IPS DF 6.9 (cell line): ENCODE measurements around the gene SLC22A5.

ENCODE experiments used
- DNase-seq: peaks from one replicate; pipeline ENCODE4 v3.0.0-alpha.2; 2013; ENCODE audit warnings: low read depth, low spot score
- H3K27ac ChIP-seq: one replicate; pipeline ENCODE4 v1.5.1; 2013; ENCODE audit warnings: low read length, control low read depth
- H3K27me3 ChIP-seq: 2 replicates; pipeline ENCODE4 v1.6.1; 2013; ENCODE audit warnings: mild to moderate bottlenecking, low read length; ENCODE audit not compliant: control insufficient read depth, insufficient read depth
- H3K36me3 ChIP-seq: 2 replicates; pipeline ENCODE4 v1.6.1; 2013; ENCODE audit warnings: low read length; ENCODE audit not compliant: control insufficient read depth, insufficient read depth
- H3K4me1 ChIP-seq: 2 replicates; pipeline ENCODE4 v1.6.1; 2013; ENCODE audit warnings: low read length; ENCODE audit not compliant: control insufficient read depth, insufficient read depth
- H3K4me3 ChIP-seq: 2 replicates; pipeline ENCODE4 v1.5.1; 2013; ENCODE audit warnings: mild to moderate bottlenecking, low read length
- H3K9me3 ChIP-seq: 2 replicates; pipeline ENCODE4 v1.6.1; 2013; ENCODE audit warnings: low read length, inconsistent platforms; ENCODE audit not compliant: control insufficient read depth, insufficient read depth
- WGBS: extraction: QIAGEN DNeasy Blood & Tissue Kit; methylation state at CpG from one replicate; pipeline ENCODE4 v1.1.7; 2013; ENCODE audit warnings: mixed read lengths, missing lambda C conversion rate; ENCODE audit not compliant: insufficient read length, insufficient coverage; 5-methylcytosine and 5-hydroxymethylcytosine counted together

The SLC22A5 gene

GRCh38 chr5:132387640-132388117 lies 18.2 kb downstream of the SLC22A5 start:
- Histone ChIP-seq H3K27ac (no peak overlapping the region), H3K27me3 (no peaks in the 10 kb centered on the region), H3K9me3 (no peaks in the 10 kb centered on the region), H3K36me3 (no peaks in the 10 kb centered on the region), H3K4me1 (no peaks in the 10 kb centered on the region; the same call in 1 of the 2 replicates), H3K4me3 (no peak overlapping the region)
- DNase-seq = no peak
- WGBS = no CpG with 5 or more reads among the region's 4 CpGs

- no peak for DNase-seq
Measured at GRCh38 chr5:132388244-132389050, 18.9 kb downstream of the SLC22A5 start.

GRCh38 chr5:132389051-132389331 lies 19.5 kb downstream of the SLC22A5 start:
- Histone ChIP-seq H3K4me1 (no peaks in the 10 kb centered on the region; the same call in 1 of the 2 replicates), H3K27ac (no peak overlapping the region), H3K9me3 (no peaks in the 10 kb centered on the region), H3K27me3 (no peaks in the 10 kb centered on the region), H3K4me3 (no peak overlapping the region), H3K36me3 (no peaks in the 10 kb centered on the region)
- no peak for DNase-seq
- WGBS = no CpG with 5 or more reads among the region's 1 CpG

More at GRCh38 chr5:132388244-132389050, 18.9 kb downstream of the SLC22A5 start:
- WGBS = no CpG with 5 or more reads among the region's 8 CpGs
- no peaks in the 10 kb centered on the region for H3K9me3 ChIP-seq
- H3K27me3 ChIP-seq = no peaks in the 10 kb centered on the region
- no peaks in the 10 kb centered on the region; the same call in 1 of the 2 replicates for H3K4me1 ChIP-seq
- H3K36me3 ChIP-seq = no peaks in the 10 kb centered on the region
- H3K27ac ChIP-seq = no peak overlapping the region
- no peak overlapping the region for H3K4me3 ChIP-seq

- H3K36me3 ChIP-seq = no peaks in the 10 kb centered on the region
- DNase-seq = no peak
- no peak overlapping the region for H3K4me3 ChIP-seq
- no CpG with 5 or more reads among the region's 10 CpGs for WGBS
- H3K27ac ChIP-seq = no peak overlapping the region
- no peaks in the 10 kb centered on the region for H3K27me3 ChIP-seq
- H3K4me1 ChIP-seq = no peaks in the 10 kb centered on the region; the same call in 1 of the 2 replicates
- H3K9me3 ChIP-seq = no peaks in the 10 kb centered on the region
Measured at GRCh38 chr5:132389585-132390286, 20.2 kb downstream of the SLC22A5 start.

- Histone ChIP-seq H3K4me3 (no peak overlapping the region), H3K4me1 (no peaks in the 10 kb centered on the region; the same call in 1 of the 2 replicates), H3K27ac (no peak overlapping the region), H3K9me3 (no peaks in the 10 kb centered on the region), H3K27me3 (no peaks in the 10 kb centered on the region), H3K36me3 (no peaks in the 10 kb centered on the region)
- WGBS = no CpG with 5 or more reads among the region's 5 CpGs
- no peak for DNase-seq
Measured at GRCh38 chr5:132391247-132391646, 21.7 kb downstream of the SLC22A5 start.

GRCh38 chr5:132391870-132392269 lies 22.4 kb downstream of the SLC22A5 start:
- no peaks in the 10 kb centered on the region for H3K36me3 ChIP-seq
- H3K4me1 ChIP-seq = no peaks in the 10 kb centered on the region; the same call in 1 of the 2 replicates
- no peak overlapping the region for H3K27ac ChIP-seq
- H3K27me3 ChIP-seq = no peaks in the 10 kb centered on the region
- H3K4me3 ChIP-seq = no peak overlapping the region
- DNase-seq = no peak
- H3K9me3 ChIP-seq = no peaks in the 10 kb centered on the region

GRCh38 chr5:132392411-132392810 lies 22.9 kb downstream of the SLC22A5 start:
- Histone ChIP-seq H3K27ac (no peak overlapping the region), H3K4me1 (no peaks in the 10 kb centered on the region), H3K27me3 (no peaks in the 10 kb centered on the region), H3K4me3 (no peak overlapping the region), H3K36me3 (no peaks in the 10 kb centered on the region), H3K9me3 (no peaks in the 10 kb centered on the region)
- no peak for DNase-seq
- no CpG with 5 or more reads among the region's 8 CpGs for WGBS

GRCh38 chr5:132392978-132393825 lies 23.7 kb downstream of the SLC22A5 start:
- Histone ChIP-seq H3K9me3 (no peaks in the 10 kb centered on the region), H3K27ac (no peak overlapping the region), H3K27me3 (no peaks in the 10 kb centered on the region), H3K4me1 (no peaks in the 10 kb centered on the region; the same call in 1 of the 2 replicates), H3K4me3 (no peak overlapping the region), H3K36me3 (no peaks in the 10 kb centered on the region)
- DNase-seq = no peak
- no CpG with 5 or more reads among the region's 6 CpGs for whole genome bisulfite sequencing

GRCh38 chr5:132394667-132395259 lies 25.3 kb downstream of the SLC22A5 start:
- no peaks in the 10 kb centered on the region for H3K9me3 ChIP-seq
- H3K27ac ChIP-seq = no peak overlapping the region
- no peak overlapping the region for H3K4me3 ChIP-seq
- no CpG with 5 or more reads among the region's 4 CpGs for WGBS
- no peak for DNase-seq
- H3K27me3 ChIP-seq = no peaks in the 10 kb centered on the region
- no peaks in the 10 kb centered on the region for H3K36me3 ChIP-seq
- no peaks in the 10 kb centered on the region; the same call in 1 of the 2 replicates for H3K4me1 ChIP-seq

GRCh38 chr5:132396589-132397031 lies 27.1 kb downstream of the SLC22A5 start:
- H3K4me1 ChIP-seq = no peaks in the 10 kb centered on the region; the same call in 1 of the 2 replicates

More at GRCh38 chr5:132396589-132397031, 27.1 kb downstream of the SLC22A5 start:
- WGBS = no CpG with 5 or more reads among the region's 1 CpG
- no peak overlapping the region for H3K27ac ChIP-seq
- H3K27me3 ChIP-seq = no peaks in the 10 kb centered on the region
- H3K9me3 ChIP-seq = no peaks in the 10 kb centered on the region
- no peak overlapping the region for H3K4me3 ChIP-seq
- H3K36me3 ChIP-seq = no peaks in the 10 kb centered on the region
- DNase-seq = no peak
